HG03520 (cell line): ENCODE measurements around the gene PHPT1.
A peak's percentile ranks its signal among the peaks of the same experiment; 100 is the strongest.
"Not testable (repeated sequence)": the region's sequence is repeated elsewhere in the genome, so short reads cannot be mapped to it uniquely, and the experiment has no call there.

ENCODE experiments used
- ATAC-seq: cut with Tn5 transposase; IDR thresholded peaks from one replicate; pipeline ENCODE4 v1.9.1; 2021; ENCODE audit warnings: mild to moderate bottlenecking, moderate library complexity; ENCODE audit not compliant: unreplicated experiment

The PHPT1 gene

DNA sequence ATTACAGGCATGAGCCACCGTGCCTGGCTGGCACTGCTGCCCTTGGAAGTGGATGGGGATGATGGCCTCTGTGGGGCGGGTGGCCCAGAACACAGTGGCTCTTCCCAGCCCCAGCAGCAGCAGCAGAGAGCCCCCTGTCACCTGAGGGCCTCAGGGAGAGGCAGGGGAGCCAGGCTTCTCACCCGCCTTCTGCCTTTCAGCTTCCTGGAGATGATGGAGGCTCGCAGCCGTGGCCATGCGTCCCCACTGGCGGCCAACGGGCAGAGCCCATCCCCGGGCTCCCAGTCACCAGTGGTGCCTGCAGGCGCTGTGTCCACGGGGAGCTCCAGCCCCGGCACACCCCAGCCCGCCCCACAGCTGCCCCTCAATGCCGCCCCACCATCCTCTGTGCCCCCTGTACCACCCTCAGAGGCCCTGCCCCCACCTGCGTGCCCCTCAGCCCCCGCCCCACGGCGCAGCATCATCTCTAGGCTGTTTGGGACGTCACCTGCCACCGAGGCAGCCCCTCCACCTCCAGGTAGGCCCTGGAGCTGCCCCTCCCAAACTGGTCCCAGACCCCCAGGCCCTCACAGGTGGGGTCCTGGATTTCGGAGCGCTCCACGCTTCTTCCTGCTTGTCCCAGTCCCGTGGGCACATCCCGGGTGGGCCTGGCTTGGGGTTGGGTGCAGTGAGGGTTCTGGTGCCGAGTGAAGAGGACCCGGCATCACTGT lies 11.9 kb upstream of the PHPT1 start:
- ATAC-seq = no peak

DNA sequence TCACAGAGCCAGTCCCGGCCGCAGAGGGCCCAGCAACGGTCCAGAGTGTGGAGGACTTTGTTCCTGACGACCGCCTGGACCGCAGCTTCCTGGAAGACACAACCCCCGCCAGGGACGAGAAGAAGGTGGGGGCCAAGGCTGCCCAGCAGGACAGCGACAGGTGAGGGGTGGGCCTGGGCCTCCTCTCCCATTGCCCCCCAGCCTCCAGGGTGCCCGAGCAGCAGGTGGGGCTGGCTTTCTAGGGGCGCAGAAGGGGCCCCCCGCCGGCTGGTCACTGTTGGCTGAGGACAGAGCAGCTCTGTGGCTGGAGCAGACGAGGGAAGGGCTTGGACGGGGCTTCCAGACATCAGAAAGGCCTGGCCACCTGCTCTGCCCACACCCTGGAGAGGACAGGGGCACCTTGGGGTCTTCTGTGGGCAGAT lies 11.3 kb upstream of the PHPT1 start:
- ATAC-seq = not testable (repeated sequence)

GRCh38 chr9:136838314-136839228 lies 10.6 kb upstream of the PHPT1 start:
- ATAC-seq = no peak

- ATAC-seq = no peak
These were observed 9.7 kb upstream of the PHPT1 start for GRCh38 chr9:136839229-136840139.

- ATAC-seq = no peak
These were observed 8.9 kb upstream of the PHPT1 start for GRCh38 chr9:136840140-136840876.

DNA sequence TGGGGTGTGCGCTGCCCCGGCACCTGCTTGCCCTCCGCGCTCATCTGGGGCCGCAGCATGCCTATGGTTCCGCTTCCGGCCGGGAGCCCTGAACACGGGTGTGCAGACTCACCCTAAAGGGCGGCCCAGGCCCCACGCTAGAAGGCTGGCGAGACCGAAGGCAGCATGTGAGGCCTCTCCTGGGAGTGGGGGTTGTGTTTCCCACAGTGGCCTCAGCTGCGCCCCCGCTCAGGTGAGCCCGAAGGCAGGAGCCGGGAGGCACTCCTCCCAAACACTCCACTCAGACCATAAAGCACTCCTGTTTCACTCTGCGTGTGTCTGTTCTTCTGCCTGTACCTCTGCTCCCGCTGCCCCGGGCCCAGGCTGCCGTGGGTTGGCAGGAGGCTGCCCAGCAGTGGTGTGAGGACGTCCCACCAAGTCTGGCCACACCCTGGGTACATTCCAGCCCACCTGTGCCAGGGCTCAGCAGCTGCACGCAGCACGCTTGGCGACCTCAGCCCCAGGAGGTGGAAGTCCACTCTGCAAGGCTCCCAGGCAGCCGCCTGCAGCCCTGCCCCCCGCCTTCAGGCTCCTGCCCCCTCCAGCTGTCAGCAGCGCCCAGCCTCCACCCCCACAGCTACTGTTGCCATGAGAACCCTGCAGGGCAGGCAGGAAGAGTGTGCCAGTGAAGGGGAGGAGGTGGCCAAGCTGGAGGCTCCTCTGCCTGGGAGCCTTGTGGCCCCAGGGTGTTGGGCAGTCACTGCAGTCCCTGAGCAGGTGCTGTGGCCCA lies 8.1 kb upstream of the PHPT1 start:
- ATAC-seq = no peak

- not testable (repeated sequence) for ATAC-seq
These were observed 7.4 kb upstream of the PHPT1 start for GRCh38 chr9:136841646-136842379.

GRCh38 chr9:136842380-136842948 lies 6.7 kb upstream of the PHPT1 start, which contains the start of gene AJM1:
AJM1 (plus strand) TSS chr9:136842478; CDS start chr9:136844415, 1,937 bp downstream.
- ATAC-seq = peak; percentile 65

DNA sequence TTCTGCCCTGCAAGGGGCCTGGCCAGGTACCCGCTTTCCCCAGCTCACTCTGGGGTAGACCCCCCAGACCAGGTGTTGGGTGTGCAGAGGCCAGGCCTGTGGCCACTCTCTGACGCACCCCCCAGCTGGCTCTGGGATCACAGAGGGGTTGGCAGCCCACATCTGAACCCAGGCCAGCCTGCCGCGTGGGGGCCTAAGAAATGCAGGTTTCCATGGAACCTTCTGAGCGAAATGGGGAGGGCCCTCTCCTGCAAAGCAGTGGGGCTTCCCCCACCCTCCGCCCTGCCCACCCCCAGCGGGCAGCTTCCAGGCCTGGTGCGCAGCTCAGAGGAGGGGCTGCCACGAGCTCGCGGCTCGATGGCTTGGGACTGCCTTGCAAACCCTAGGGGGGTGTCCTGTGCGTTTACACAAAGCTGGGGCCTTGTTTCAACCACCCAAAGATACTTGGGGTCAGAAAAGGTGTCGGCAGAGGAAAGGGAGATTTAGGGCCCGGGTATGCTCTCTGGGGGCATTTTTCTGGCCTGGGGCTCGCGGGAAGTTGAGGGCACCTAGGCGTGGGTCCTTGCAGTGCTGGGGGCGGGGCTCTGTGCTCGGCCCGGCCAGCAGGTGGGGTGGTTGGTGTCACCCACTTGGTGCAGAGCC lies 5.9 kb upstream of the PHPT1 start:
- ATAC-seq = not testable (repeated sequence)

- not testable (repeated sequence) for ATAC-seq
These were observed 5.1 kb upstream of the PHPT1 start for GRCh38 chr9:136843801-136844740.

GRCh38 chr9:136844761-136845464 lies 4.3 kb upstream of the PHPT1 start:
- no peak for ATAC-seq

GRCh38 chr9:136845465-136846260 lies 3.5 kb upstream of the PHPT1 start:
- ATAC-seq = no peak

DNA sequence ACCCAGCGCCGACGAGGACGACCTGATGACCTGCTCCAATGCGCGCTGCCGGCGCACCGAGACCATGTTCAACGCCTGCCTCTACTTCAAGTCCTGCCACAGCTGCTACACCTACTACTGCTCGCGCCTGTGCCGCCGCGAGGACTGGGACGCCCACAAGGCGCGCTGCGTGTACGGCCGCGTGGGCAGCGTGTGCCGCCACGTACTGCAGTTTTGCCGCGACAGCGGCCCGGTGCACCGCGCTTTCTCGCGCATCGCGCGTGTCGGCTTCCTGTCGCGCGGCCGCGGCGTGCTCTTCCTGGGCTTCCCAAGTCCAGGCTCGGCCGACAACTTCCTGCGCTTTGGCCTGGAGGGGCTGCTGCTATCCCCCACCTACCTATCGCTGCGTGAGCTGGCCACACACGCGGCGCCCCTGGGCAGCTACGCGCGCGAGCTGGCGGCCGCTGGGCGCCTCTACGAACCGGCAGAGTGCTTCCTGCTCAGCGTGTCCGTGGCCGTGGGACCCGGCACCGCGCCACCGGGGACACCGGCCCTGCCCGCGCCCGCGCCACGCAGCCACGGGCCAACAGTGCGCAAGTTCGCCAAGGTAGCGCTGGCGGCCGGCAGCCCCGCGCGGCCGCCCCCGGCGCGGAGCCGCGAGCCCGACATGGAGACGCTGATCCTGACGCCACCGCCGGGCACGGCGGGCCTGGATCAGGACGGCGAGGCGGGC lies 2.7 kb upstream of the PHPT1 start:
- no peak for ATAC-seq

DNA sequence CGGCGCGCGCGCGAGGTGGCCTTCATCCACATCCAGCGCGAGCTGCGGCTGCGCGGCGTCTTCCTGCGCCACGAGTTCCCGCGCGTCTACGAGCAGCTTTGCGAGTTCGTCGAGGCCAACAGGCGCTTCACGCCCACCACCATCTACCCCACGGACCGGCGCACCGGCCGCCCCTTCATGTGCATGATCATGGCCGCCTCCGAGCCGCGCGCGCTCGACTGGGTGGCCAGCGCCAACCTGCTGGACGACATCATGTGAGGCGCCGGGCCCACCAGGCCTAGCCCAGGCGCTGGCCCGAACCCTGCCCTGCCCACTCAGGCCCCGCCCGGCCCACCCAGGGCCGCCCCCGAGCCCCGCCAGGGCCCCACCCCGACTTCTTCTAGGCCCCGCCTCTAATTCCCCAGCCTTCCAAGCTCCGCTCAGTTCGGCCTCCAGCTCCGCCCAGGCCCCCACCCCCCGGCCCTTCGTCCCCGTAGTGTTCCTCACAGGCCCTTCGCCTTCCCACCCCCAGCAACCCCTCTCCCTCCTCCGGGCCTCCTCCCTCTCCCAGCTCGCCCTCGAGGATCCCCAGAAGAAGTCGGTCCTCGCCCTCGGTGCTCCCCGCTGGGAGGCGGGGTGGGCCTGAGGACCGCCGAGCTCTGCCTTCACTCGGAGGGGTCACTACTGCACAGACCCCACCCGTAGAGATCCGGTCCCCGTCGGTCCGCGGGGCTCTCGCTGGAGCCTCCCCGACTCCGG lies 2.0 kb upstream of the PHPT1 start:
- ATAC-seq = no peak
